KOPT-K1 (cell line): Measurements from ENCODE around the gene CEMIP2.
"Not testable (repeated sequence)": the region's sequence is repeated elsewhere in the genome, so short reads cannot be mapped to it uniquely, and the experiment has no call there.

Experiments used
- H3K27ac ChIP-seq: fragments of 200-600 bp; sonication (generic); 2 replicates; pipeline ENCODE4 v1.5.1; 2016; ENCODE audit warnings: antibody characterized with exemption, mild to moderate bottlenecking, low read depth, low read length; ENCODE audit not compliant: poor library complexity, severe bottlenecking
- H3K36me3 ChIP-seq: fragments of 200-600 bp; sonication (generic); 2 replicates; pipeline ENCODE4 v1.5.1; 2017; ENCODE audit warnings: antibody characterized with exemption, mild to moderate bottlenecking, low read length, moderate library complexity; ENCODE audit not compliant: insufficient read depth
- H3K9me3 ChIP-seq: fragments of 200-600 bp; sonication (generic); 2 replicates; pipeline ENCODE4 v1.5.1; 2017; ENCODE audit warnings: antibody characterized with exemption, low read length, mild to moderate bottlenecking; ENCODE audit not compliant: insufficient read depth, poor library complexity, severe bottlenecking

Gene CEMIP2

GRCh38 chr9:71675105-71675856 lies 93.0 kb downstream of the CEMIP2 start:
- no peaks in the 10 kb centered on the region for H3K36me3 ChIP-seq
- no peak overlapping the region for H3K27ac ChIP-seq

GRCh38 chr9:71672573-71672972 lies 95.7 kb downstream of the CEMIP2 start:
- no peaks in the 10 kb centered on the region for H3K9me3 ChIP-seq
- no peaks in the 10 kb centered on the region for H3K36me3 ChIP-seq
- H3K27ac ChIP-seq: no peak overlapping the region

More at GRCh38 chr9:71675105-71675856, 93.0 kb downstream of the CEMIP2 start:
- no peaks in the 10 kb centered on the region for H3K9me3 ChIP-seq

DNA sequence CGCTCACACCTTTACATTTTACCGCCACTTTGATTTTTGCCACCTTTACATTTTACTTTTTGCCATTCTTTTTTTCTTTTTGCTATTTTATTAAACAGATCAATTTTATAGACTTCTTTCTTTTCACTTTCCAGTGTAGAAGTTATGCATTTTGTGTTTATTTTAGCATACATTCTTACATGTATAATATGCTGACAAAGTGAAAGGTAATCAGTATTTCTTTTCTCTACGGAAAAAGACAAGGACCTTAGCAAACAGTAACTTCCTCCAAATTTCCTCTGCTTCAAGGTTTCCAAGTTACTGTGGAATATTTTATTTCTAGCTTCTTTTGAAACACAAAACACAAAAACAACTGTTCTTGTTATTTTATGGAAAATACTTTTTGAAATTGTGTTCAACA lies 97.0 kb downstream of the CEMIP2 start:
- no peak overlapping the region for H3K27ac ChIP-seq
- no peaks in the 10 kb centered on the region for H3K36me3 ChIP-seq
- no peaks in the 10 kb centered on the region for H3K9me3 ChIP-seq

DNA sequence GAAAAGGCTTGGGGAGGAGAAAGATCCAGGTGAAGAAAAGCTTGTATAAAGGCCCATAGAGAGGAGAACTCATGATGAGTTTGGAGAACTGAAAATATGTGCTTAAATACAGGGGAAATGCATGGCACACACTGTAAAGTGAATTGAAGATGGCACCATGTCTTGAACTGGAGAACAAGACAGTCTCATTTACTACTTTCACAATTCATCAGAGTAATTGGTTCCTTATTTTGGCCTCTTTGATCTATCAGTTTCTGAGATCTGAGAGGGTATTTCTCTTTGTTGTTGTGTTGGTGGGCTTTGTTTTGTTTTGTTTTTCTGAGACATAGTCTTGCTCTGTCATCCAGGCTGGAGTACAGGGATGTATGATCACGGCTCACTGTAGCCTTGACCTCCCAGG lies 98.2 kb downstream of the CEMIP2 start:
- H3K9me3 ChIP-seq: no peaks in the 10 kb centered on the region

DNA sequence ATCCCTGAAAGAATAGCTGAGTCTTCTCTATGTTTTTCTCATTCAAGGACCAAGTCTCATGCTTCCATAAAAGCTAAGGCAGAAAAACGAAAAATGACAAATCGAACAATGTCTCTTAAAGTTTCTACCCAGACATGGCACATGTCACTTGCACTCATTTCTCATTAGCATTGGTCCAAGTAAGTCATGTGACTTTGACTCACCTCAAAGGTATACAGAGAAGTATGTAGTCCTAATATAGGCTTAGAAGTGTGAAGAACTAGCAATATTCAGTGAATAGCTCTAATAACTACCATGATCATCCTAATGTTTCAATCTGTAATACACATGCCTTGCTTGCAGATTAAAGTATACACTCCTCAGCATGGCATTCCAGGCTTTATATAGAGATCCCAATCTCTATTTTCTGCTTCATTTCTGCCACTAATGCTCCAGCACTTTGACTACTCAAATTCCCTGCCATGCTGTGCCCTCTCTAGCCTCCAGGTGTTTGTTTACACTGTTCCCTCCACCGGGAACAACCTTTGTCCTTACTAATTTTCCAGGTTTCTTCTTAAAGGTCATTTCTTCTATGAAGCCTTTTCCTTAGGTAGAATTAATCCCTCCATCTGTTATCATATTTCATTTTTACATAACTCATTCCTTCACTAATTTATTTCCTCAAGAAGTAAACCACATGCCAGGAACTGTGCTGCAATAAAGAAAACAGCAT lies 98.9 kb downstream of the CEMIP2 start:
- no peaks in the 10 kb centered on the region for H3K36me3 ChIP-seq

More for the DNA sequence above, 98.2 kb downstream of the CEMIP2 start:
- no peak overlapping the region for H3K27ac ChIP-seq
- H3K36me3 ChIP-seq: no peaks in the 10 kb centered on the region

GRCh38 chr9:71668717-71669116 lies 99.6 kb downstream of the CEMIP2 start:
- Histone ChIP-seq H3K27ac (no peak overlapping the region), H3K36me3 (no peaks in the 10 kb centered on the region), H3K9me3 (no peaks in the 10 kb centered on the region)

More for the DNA sequence above, 98.9 kb downstream of the CEMIP2 start:
- H3K9me3 ChIP-seq: no peaks in the 10 kb centered on the region
- H3K27ac ChIP-seq: no peak overlapping the region

GRCh38 chr9:71665247-71665646 lies 103.1 kb downstream of the CEMIP2 start:
- Histone ChIP-seq H3K36me3 (no peaks in the 10 kb centered on the region), H3K27ac (no peak overlapping the region), H3K9me3 (no peaks in the 10 kb centered on the region)

DNA sequence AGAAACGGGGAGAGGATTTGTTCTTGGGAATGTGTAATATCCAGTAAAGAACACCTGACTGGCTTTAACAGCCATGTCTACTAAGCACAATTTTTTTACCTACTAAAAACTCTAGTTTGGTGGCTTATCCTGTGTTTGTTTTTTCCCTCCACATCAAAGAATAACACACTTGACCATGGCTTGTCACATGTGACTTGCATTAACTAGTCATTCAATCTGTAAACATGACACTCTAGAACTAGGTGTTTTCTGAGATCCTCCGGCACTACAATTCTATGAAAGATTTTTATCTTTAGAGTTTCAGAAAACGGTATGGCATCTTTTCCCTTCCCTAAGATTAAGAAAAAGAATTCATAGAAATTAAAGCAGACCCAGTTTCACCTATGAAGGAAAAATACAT lies 103.7 kb downstream of the CEMIP2 start:
- Histone ChIP-seq H3K9me3 (no peaks in the 10 kb centered on the region), H3K27ac (no peak overlapping the region), H3K36me3 (no peaks in the 10 kb centered on the region)

DNA sequence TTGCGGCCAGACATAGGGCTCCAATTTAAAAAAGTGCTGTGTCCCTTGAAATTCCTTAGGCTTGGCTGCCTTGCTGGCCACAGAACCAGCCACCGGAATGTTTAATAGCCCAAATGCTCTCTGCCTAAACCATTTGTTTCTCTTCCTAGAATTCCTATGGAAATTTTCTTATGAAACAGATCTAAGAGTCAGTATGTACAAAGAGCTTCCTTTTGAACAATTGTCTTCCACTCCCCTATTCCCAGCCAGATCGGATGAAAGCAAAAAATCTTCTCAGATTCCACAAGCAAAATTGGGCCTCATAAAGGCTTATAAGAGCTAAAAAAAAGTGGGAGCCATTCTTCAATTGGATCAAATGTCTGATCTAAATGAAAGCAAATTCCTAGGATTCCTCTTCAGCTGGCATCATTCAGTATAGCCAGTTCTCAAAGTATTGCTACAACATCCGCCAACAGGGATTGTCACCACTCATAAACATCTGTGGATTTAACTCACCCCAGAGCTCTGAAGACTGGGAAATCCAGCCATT lies 104.3 kb downstream of the CEMIP2 start:
- Histone ChIP-seq H3K36me3 (no peaks in the 10 kb centered on the region), H3K9me3 (no peaks in the 10 kb centered on the region)

DNA sequence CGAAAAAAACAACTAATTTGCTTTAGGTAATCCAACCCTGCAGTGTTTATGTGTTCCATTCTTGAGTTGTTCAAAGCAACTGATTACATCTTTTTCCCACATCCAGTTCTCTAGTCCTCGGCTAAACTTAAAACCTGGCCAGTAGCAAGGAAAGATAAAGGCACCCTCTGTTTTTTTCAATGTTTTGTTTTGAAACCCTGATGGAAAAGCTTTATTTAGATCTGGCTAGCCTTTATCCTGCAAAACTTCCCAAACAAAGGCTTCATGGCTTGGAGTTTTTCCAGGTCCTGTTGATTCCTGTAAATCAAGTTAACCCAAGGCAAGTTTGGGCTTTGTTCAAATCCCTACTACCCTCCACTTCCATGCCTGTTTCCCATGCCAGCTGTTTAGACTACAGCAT lies 105.1 kb downstream of the CEMIP2 start:
- Histone ChIP-seq H3K27ac (no peak overlapping the region), H3K9me3 (no peaks in the 10 kb centered on the region), H3K36me3 (no peaks in the 10 kb centered on the region)

More for the DNA sequence above, 104.3 kb downstream of the CEMIP2 start:
- no peak overlapping the region for H3K27ac ChIP-seq

- Histone ChIP-seq H3K27ac (no peak overlapping the region), H3K9me3 (no peaks in the 10 kb centered on the region), H3K36me3 (no peaks in the 10 kb centered on the region)
Measured at GRCh38 chr9:71662082-71662481, 106.2 kb downstream of the CEMIP2 start.

- H3K9me3 ChIP-seq, H3K27ac ChIP-seq, H3K36me3 ChIP-seq: not testable (repeated sequence)
Measured at GRCh38 chr9:71657276-71657675, 111.0 kb downstream of the CEMIP2 start.

GRCh38 chr9:71656496-71656895 lies 111.8 kb downstream of the CEMIP2 start:
- no peaks in the 10 kb centered on the region for H3K36me3 ChIP-seq
- H3K27ac ChIP-seq: no peak overlapping the region

GRCh38 chr9:71655778-71656177 lies 112.5 kb downstream of the CEMIP2 start:
- Histone ChIP-seq H3K27ac (no peak overlapping the region), H3K36me3 (no peaks in the 10 kb centered on the region), H3K9me3 (no peaks in the 10 kb centered on the region)

More at GRCh38 chr9:71656496-71656895, 111.8 kb downstream of the CEMIP2 start:
- H3K9me3 ChIP-seq: no peaks in the 10 kb centered on the region

DNA sequence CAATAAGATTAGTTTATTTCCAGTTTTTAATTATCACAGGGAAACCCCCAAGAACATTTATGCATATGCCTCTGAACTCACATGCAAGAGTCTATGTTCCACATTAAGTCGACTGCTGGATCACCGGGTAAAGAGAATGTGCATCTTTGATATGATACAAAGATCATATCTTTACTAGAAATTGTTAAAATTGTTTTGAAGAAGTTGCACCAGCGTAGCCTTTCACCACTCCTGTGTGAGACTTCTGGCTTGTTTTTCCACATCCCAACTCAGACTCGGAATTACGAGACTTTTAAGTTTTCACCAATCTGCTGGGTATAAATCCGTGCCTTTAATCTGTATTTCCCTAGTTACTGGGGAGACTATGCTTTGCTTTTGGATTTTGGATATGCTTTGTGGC lies 113.2 kb downstream of the CEMIP2 start:
- H3K27ac ChIP-seq: no peak overlapping the region
- H3K9me3 ChIP-seq: no peaks in the 10 kb centered on the region

More for the DNA sequence above, 113.2 kb downstream of the CEMIP2 start:
- H3K36me3 ChIP-seq: no peaks in the 10 kb centered on the region
